Superior temporal gyrus (tissue), 1 donor: Measurements from ENCODE around the gene BTBD9.
"Not testable (repeated sequence)": the region's sequence is repeated elsewhere in the genome, so short reads cannot be mapped to it uniquely, and the experiment has no call there.

ENCODE experiments used
- DNase-seq: peaks from one replicate; pipeline ENCODE4 v3.0.0-alpha.2; 2016; ENCODE audit errors: extremely low spot score

The BTBD9 gene

DNA sequence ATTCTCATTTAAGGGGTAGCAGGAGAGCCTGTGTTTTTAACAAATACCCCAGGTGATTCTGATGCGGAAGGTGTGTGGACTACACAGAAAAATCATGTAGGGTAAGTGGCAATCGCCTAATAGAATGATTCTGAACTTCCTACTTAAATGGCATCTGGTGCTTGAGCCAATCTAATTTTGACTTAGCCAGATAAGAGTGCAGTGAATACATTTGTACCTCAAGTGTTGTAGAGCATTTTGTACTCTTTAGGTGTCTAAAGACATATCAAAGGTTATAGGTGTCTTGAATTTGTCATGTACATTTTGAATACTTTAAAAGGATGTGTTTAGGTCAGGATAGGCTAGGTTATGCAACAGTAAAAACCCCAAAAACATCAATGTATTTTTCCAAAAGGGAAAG, 10.0 kb upstream of the BTBD9 start:
- no peak for DNase-seq

DNA sequence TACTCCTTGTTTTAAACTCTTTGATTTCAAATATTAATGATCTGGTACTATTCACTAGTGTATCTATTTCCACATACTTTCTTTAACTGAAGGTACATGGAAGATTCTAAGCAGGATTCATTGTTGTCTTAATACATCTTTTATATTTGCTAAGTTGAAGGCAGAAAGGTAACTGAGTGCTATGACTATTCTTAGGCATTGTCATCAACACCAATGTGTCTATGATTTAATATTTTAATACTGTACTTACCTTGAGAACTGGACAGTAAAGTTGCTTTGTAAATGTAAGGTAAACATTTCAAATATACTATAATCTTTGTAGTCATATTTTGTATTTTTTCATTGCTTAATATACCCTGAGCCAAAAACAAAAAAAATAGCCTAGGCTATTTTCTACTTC, 8.9 kb upstream of the BTBD9 start:
- no peak for DNase-seq

DNA sequence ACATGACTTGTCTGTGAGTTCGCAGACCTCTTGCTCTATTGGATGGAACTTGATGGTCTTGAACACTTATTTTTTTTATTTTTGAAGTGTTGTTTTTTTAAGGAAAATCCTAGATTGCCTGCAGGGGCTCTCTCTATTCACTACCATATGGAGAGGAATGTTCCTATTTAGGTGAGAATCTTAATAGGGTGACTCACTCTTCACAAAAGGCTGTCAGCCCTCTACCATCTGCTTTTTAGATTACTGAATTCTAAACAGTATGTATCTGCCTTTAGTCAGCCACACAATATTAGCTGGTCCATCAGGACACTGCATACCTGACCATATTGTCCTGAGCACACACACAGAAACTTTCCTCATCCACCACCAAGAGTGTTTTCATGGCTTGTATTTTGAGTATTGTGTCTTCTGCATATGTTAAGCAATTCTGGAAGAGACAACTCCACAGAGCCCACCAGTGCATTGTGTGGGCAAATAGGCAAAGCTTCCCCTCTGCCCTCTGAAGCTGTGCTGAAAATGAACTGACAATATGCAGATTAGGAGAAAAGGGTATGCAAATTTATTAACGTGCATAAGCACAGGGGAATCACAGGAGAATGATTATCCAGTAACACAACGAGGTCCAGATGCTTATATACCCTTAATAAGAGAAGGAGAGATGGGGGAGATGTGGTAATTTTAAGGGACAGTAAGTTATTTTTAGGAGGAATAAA, 6.6 kb upstream of the BTBD9 start:
- DNase-seq: peak; percentile 65

DNA sequence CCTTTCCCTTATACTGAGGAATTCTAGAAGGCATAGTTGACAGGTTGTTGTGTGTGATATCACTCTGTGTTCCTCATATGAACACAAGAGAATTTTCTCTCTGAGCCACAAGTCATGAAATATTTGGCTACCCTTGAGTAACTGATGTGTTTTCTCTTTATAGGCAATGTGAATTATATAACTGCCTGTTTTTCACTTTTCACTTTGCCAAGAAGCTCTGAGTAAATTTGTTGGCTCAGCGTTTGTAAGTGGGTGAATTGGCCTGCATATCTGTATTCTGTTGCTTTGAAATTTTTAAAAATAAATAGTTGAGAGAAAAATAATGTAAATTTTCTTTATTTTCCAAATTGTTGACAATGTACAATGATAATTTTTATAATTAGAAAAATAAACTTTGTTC, 5.2 kb upstream of the BTBD9 start:
- peak; percentile 67 for DNase-seq

DNA sequence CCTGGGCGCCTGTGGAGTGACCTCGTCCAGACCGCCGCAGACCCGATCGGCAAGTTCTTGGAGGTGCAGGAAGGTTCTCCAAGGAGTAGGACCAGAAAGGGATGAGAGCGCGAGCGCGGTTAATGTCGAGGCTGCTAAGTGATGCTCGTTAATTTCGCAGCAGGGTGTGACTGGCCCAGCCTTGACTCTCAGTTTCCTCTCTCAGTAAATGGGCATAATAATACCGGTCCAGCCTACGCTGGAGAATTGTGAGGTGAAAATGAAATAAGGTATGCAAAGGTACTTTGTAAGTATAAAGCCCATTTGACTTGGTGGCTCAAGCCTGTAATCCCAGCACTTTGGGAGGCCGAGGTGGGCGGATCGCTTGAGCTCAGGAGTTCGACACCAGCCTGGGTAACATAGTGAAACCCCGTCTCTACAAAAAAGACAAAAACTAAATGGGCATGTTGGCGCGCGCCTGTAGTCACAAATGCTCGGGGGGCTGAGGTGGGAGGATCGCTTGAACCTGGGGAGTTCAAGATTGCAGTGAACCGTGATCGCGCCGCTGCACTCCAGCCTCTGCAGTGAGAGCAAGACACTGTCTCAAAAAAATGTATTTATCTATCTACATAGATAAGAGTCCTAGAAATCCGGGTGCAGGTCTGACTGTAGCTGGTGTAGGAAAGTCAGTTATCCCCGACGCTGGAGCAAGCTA, 634 bp upstream of the BTBD9 start:
- peak; percentile 78 for DNase-seq

DNA sequence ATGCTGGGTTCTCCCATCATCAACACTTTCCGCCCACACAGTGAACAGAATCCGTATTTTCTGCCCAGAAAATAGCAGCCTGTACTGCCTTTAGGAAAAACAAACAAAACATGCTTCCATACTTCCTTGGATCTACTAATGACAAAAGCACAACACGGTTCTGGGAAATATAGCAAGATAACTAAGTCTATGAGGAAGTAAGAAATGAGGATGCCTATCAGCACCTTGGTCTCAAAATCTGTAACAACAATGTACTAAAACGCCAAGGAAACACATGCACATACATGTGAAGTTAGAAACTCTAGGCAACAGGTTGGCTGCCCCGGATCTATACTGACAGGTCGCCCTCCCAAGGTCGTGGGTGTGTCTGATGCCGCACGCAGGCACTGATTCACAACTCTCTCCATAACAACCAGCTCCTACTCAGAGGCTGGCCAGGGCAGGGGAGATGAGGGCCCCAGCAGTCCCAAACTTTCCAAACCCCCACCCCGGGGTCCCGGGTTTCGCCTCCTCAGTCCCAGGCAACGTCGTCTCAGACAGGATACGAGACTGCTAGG, 710 bp downstream of the BTBD9 start:
- DNase-seq: peak; percentile 67

DNA sequence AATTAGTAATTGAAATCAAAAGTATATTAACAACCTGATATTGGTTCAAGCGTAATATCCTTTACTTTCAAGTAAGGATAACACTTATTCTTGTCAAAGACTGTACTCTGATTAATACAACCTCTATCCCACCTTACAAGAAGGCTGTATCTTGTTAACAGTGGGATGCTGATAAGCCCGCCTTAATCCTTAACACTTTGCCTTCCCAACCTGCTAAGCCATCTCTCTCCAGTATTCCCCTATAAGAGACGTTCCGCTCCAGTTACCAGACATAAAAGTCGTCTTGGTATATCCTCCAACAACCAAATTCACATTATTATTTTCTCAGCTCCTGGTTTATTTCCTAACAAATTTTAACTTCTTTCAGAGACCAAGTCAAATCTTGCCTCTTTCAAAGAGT, 2.0 kb downstream of the BTBD9 start:
- no peak for DNase-seq

DNA sequence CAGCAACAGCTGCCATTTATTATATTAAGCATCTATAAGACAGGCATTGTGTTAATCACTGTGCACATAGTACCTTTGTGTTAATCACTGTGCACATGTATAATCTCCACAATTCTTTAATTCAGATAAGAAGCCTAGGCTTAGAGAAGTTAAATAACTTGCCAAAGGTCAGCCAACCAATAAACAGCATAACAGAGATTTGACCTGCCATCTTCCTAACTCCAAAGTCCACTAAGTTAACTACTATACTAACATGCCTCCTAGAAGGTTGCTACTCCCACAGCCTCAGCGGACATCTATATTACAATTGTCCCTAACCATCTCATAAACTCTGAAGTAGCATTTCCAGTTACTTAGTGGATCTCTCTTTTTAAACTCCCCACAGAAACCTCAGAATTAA, 3.7 kb downstream of the BTBD9 start:
- DNase-seq: no peak

DNA sequence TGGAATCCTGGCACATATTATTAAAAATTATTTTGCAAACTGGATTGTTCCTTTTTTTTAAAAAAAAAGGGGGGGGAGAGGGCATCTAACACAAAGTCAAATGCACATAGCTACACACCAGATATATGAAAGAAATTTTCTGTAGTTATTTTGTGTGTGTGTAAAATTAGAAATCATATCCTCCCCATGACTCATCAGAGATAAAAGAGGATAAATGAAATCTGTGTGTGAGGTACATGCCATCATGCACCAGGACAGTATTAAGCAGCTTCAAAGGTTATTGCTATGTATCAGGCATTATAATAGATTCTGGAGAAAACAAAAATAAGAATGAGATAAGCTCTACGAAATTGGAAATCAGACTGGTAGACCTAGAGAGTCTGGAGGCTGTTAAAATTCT, 5.2 kb downstream of the BTBD9 start:
- DNase-seq: no peak

DNA sequence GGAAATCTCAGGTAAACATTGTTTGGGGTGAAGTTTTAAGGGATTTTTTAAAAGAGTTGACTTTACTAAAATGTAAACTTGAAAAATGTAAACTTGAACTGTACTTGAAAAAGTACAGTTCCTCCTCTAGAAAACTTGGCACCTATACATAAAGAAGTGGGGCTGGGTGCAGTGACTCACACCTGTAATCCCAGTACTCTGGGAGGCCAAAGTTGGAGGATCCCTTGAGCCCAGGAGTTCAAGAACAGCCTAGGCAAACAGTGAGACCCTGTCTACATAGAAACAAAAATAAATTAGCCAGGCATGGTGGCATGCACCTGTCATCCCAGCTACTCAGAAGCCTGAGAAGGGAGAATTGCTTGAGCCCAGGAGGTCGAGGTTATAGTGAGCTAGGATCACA, 7.2 kb downstream of the BTBD9 start:
- DNase-seq: no peak

DNA sequence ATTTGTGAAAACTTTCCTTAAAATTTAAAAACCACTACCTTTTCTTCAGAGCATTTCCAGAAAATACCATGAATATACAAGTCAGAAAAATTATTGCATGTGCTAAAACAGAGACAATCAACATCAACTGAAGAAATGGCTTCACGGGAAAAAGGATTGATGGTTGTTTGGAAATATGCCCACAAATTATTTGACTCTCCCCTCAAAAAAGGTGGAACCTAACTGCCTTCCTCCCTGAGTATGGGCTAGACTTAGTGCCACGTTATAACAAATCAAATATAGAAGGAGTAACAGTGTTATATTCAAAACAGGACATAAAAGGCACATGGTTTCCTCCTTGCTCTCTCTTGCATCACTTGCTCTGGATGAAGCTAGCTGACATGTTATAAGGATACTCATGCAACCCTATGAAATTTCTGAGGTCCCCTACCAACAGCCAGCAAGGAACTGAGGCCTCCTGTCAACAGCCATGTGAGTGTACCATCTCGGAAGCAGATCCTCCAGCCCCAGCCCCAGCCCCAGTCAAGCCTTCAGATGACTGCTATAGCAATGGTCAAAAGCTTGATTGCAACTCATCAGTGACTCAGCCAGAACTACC, 8.4 kb downstream of the BTBD9 start:
- no peak for DNase-seq

DNA sequence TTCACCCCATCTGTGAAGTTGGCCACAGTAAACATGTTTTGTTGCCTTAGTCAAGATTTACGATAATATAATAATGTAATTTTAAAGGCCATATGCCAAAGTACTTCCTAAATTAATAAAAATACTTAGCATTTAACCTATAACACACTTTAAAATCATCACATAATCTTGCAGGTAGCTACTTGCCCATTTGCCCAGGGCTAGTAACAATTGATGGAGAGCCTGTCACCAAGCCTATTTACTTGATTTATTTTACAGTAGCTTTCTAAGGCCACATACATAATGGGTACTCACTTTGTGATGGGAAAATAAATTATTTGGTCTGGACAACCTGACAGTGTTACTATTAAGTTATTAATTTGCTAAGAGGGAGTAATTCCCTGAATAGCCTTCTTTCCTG, 14.5 kb downstream of the BTBD9 start:
- DNase-seq: no peak

DNA sequence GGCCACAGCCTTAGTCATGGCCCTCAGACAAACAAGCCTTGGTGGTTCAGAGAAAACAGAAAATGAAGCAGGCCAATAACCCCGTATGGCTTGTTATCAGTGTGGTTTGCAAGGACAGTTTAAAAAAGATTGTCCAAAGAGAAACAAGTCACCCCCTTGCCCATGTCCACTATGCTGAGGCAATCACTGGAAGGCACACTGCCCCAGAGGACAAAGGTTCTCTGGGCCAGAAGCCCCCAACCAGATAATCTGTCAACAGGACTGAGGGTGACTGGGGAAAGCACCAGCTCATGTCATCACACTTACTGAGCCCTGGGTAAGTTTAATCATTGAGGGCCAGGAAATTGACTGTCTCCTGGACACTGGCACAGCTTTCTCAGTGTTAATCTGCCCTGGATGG, 20.4 kb downstream of the BTBD9 start:
- not testable (repeated sequence) for DNase-seq

DNA sequence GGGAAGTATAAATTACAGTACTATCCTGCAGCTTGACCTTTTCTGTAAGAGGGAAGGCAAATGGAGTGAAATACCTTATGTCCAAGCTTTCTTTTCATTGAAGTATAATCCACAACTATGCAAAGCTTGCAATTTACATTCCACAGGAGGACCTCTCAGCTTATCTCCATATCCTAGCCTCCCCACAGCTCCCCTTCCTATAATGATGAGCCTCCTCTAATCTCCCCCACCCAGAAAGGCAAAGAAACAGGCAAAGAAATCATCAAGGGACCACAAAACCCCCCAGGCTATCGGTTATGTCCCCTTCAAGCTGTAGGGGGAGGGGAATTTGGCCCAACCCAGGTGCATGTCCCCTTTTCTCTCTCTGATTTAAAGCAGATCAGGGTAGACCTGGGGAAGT, 21.4 kb downstream of the BTBD9 start:
- not testable (repeated sequence) for DNase-seq

DNA sequence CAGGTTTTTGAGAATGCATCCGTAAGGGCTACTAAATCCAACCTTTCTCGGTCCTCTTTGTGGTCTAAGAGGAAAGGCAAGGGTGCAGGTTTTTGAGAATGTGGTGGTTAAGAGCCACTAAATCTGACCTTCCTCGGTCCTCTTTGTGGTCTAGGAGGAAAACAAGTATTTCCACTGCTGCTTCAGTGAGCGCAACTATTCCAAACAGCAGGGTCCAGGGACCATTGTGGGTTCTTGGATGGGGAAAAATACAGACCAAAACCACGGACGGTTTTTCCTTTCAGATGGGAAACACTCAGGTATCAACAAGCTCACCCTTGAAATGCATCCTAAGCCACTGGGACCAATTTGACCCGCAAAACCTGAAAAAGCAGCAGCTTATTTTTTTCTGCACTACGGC, 21.9 kb downstream of the BTBD9 start:
- no peak for DNase-seq

DNA sequence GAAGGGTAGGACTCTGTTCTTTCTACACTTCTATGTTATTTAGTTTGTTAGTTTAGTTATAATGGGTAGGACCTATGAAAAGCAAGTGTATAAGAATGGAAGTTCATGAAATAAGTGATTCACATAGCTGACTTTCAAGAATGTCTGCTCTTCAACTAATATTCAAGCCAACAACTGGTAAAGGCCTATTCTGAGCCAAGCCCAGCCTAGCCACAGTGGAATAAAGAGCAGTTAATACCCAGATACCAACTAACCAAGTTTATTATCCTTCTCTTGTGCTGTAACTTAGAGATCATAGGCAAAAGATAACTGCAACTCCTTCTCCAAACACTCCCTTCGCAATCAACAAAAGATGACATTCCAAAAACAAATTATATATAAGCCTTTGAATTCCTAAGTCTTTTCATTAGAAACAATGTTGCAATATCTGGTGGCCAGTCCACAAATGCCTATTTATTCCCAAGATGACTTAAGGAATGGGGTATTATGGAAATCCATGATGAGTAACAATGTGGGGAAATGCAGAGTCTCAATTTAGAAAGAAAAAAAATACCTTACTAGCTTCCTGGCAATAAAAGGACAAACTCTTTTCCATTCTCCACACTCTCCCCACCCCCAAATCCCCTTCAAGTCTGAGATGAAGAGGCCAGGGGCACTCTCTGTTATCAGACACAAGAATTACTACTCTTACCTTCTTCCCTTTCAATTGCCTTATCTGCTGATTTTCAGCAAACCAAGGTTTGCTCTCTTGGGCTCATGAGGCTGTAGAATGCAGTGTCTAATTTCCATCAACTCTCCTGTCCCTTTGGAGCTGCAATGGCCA, 27.4 kb downstream of the BTBD9 start:
- no peak for DNase-seq

DNA sequence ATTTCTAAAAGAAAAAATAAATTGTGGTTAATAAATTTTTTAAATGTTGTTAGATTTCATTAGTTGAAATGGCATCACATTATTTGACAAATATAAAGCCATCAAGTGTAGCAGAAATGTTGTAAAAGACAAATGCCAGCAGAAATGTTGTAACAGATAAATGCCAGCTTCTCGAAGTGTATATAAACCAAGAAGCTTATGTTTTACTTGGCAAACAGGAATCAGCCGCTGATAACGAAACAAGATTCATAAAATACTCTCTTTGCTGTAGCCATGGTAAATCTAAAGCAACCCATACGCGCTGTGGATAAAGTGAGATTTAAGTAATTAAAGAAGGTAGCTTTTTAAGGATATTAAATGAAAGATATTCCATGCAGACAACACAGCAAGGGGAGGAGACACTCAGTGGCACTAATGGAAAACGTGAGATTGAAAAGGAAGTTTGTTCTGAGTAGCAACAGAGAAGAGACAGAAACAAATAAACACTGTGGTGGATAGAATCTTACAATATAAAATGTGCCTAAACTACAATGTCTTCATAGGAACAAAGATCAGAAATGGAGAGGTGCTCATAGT, 29.6 kb downstream of the BTBD9 start:
- no peak for DNase-seq

DNA sequence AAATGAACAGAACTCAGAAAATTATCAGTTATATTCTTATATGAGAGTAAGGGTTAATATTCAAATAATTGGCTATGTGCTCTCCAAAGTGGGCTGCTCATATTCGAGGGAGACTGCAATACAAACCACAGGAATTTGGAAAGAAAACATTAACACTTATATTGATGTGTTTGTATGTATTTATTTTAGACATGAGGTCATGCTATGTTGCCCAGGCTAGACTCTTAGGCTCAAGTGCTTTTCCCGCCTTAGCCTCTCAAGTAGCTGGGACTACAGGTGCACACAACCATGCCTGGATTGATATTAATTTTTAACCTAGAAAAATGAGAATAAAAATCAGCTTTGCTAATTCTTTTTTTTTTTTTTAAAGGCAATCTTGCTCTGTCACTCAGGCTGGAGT, 35.0 kb downstream of the BTBD9 start:
- DNase-seq: no peak

DNA sequence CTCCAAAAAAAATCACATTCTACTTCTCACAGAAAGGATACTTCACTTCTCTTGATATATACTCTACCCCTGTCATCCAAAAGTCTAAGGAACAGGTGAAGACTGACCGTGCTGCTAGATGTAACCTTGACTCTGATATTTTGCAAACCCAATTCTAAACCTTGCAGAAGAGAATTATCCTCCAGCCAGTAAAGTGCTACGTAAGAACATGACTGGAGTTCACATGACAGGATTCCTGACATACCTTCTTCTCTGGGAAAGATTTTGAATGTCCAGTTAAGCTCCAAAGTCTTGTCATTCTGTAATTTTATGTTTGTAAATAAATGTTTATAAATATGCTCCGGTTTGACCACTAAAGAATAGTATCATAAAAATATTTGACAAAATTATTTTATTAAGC, 35.8 kb downstream of the BTBD9 start:
- DNase-seq: no peak

DNA sequence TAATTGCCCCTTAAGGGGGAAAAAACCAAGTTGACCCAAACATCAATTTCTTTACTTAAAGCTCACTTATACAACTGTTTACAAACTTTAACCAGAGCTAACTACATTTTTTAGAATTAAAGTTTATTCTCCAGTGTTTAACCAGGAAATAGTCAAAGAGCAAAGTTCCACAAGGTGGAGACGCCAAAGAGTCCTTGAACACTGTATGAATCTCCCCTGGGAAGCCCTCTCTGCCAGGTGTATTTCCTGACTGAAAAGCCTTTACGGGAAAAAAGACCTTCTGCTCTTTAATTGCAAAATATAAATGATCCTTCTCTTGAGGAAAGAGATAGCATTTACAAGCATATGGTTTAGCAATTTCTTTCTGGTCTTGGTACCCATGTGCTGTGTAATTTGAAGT, 36.2 kb downstream of the BTBD9 start:
- DNase-seq: no peak

DNA sequence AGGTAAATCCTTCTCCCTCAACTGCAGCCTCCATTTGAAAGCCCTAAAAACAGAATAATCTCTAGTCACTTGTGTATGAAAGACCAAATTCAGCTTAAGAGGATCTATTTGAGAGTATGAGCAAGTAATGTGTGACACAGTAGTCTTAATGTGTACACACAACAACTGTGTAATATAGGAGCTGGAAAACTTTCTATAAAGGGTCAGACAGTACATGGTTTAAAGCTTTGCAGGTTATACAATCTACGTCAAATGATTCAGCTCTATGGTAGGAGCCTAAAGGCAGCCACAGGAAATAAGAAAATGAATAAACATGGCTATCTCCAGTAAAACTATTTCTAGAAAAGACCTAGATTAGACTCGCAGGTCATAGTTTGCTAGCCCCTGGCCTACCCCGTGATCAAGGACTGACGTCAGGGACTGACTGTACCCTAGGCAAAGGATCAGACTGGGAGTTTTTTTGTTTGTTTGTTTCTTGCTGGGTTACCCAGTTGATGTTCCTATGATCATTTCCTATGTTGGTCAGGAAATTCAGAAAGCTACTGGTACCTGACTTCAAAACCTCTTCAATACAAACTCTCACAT, 39.7 kb downstream of the BTBD9 start:
- no peak for DNase-seq
